GM13976 (cell line): ENCODE data around the gene PGGT1B.

Experiments used
- DNase-seq: peaks from one replicate; pipeline ENCODE4 v3.0.0; 2012; ENCODE audit warnings: low spot score
- in situ Hi-C: fragments of 300-500 bp; cut with MboI; formaldehyde crosslinking; loops from one replicate; pipeline ENCODE4 v1.12.0; 2022; ENCODE audit warnings: low sequenced_read_pairs, mixed read lengths, inconsistent platforms; ENCODE audit not compliant: unreplicated experiment
- TF ChIP-seq, protein P1 (sequence below): IDR thresholded peaks from 2 replicates; pipeline ENCODE4 v1.5.1; 2012; ENCODE audit warnings: borderline replicate concordance, mild to moderate bottlenecking; ENCODE audit not compliant: insufficient read depth; ENCODE audit errors: extremely low read depth, missing control alignments, control extremely low read depth

Gene PGGT1B

DNA sequence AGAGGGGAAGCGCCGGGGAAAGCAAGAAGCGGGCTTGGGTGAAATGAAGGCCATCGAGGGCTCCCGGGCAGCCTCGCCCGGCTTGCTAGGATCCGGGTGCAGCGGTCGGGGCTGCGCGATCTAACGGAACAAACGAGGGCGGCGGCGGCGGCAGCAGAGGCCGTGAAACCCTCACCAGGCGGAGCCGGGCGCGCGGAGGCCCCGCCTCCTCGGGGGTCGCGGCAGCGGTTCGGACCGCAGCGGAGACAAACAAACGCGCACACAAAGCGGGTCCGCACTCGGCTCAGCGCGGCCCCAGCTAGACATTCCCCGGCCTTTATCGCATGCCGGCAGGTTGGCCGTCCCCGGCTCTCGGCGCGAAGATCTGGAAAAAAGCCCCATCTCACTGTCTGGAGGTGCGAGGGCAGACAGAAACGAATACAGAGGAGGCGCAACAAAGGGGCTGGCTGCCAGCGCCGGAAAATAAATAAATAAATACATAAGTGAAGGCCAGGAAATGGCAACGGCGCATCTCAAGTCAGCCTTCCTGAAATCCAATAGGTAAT lies 82.4 kb downstream of the PGGT1B start:
- in situ Hi-C loops: no loop called here
- DNase-seq: peak; percentile 59
- TF ChIP-seq, protein P1, sequence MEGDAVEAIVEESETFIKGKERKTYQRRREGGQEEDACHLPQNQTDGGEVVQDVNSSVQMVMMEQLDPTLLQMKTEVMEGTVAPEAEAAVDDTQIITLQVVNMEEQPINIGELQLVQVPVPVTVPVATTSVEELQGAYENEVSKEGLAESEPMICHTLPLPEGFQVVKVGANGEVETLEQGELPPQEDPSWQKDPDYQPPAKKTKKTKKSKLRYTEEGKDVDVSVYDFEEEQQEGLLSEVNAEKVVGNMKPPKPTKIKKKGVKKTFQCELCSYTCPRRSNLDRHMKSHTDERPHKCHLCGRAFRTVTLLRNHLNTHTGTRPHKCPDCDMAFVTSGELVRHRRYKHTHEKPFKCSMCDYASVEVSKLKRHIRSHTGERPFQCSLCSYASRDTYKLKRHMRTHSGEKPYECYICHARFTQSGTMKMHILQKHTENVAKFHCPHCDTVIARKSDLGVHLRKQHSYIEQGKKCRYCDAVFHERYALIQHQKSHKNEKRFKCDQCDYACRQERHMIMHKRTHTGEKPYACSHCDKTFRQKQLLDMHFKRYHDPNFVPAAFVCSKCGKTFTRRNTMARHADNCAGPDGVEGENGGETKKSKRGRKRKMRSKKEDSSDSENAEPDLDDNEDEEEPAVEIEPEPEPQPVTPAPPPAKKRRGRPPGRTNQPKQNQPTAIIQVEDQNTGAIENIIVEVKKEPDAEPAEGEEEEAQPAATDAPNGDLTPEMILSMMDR: no peak

DNA sequence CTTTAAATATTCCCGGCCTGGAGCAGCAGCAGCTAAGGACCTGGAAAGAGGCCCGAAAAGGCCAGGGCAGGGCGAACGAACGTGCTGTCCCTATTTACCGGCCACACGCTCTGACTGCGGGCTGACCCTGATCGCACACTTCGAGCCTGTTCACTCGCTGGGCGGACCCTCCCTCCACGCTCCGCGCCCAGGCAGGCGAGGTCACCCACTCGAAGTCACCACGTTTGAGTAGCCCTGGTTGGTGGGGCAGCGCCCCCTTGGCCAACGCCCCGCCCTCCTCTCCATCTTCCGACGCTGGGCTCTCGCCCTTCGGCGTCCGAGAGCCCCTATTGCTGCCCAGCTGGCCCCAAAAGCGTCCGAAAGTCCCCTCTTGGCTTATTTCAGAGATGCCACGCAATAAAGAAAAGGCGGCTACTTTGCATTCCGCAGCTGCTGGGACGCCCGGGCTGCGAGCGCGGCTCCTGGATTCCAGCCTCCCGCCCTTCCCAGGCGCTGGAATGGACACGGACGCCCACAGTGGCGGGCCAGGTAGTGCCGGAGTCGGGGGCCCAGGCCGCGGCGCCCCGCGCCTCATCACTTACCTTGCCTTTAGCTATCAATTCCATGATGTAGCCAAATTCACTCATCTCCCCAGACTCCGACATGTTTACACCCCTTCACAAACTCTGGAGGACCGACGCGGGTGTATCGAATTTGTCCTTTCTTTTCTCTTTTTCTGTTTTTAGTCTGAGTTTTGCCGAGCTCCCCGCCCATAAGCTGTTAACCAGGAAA lies 83.1 kb downstream of the PGGT1B start:
- TF ChIP-seq, protein P1: no peak
- in situ Hi-C loops: no loop called here
- peak; percentile 53 for DNase-seq

DNA sequence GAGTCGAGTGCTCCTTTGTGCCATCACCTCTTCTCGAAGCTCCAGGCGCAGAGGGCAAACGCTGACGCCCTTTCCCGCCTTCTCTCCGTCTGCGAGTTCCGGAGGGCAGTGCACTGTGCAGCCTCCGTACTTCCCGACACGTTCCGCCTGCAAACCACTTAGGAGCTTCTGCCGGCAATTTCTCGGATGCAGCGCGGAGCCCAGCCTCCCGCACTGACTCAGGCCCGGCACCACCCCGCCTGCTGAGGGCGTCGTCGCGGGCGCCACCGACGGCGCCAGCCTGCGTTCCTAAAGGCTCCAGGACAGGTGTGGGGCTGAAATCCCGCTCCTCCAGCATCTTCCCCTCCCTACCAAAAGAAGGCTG lies 83.7 kb downstream of the PGGT1B start:
- in situ Hi-C loops: no loop called here
- TF ChIP-seq, protein P1: no peak
- DNase-seq: no peak

DNA sequence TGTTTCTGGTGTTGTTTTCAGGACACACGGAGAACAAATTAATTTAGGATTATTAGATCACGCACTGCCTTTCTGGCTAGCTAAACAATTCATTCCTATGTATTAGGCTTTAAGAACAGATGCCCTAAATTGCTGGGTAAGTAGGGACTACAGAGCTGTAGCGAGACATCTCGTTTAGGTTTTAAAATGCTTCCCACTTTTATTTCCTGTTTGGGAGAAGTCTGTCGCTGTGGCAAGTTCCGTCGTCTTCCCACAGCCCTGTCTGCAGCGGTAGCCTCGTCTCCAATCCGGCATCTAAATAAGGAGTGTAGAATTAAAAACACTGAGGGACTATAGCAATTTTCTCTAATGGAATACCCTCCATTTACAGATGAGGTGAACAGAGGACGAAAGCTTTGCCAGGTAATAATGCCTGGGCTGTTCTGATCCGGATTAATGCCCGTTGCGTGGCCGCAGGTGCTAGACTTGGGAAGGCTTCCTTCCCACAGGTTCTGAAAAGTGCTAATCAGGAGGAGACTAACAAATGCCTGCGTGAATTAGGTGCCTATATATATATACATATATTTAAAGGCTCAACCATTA lies 91.7 kb downstream of the PGGT1B start:
- DNase-seq: no peak
- in situ Hi-C loops: no loop called here
- TF ChIP-seq, protein P1: no peak

DNA sequence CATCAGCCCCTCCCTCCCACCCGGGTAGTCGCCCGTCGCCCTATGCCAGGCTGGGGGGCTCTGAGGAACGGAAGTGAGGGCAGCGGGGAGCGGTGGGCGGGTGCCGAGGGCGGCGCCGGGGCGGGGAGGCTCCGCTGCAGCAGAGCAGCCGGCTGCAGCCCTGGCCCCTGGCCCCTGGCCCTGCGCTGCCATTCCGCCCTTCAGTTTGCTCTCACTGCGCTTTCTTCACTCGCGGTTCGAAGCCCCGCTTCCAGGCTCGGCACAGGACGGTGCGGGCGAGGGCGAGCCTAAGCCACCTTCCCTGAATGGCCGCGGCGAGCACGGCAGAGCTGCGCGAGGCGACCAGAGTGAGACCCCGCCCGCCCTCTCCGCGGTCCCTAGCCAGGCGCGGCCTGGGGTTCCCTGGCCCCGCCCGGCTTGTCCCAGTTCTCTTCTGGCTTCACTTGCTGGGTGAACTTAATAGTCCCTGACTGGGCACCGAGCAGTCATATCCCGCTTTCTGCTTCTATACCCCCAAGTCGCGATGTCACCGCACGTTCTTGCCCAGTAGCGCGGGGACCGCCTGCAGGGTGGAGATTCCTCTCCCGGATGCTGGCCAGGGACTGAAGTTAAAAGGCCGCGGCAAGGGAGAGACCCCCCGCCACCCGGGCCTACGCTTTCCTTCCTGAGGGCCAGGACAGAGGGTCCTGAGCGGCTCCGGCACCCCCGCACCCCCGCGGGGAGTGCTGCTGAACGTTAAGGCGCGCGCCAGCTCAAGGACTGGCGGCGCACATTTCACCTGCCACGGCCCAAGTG lies 92.3 kb downstream of the PGGT1B start:
- peak; percentile 32 for DNase-seq
- in situ Hi-C loops: no loop called here
- TF ChIP-seq, protein P1: no peak

DNA sequence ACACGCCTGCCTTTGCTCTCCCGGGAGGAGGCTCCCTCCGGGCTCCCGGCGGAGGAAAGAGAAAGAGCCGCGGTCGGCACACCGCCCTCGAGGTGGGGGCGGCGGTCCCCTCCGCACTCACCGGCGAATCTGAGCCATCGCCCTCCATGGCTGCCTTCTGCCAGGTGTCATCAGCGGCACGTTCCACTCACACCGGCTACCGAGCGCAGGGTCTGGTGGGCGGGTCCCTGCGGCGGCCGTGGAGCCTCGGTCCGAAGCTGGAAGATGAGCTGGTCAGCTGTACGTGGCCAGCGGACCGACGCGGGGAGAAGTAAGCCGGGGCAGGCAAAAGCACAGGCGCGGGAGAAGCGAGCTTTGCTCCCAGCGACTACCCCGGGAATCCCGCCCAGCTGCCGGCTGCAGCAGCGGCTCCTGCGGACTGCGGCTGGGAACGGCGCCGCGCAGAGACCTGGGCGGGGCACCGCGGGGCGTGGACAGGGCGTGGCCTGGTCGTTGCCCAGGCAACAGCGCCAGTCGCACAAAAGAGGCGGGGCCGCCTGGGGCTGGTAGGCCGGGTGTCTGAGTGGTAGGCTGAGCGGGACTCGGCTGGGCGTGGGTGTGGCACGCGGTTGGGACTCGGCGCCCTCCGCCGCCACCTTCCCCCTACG lies 93.1 kb downstream of the PGGT1B start, which contains the start of gene TRIM36:
TRIM36 (minus strand) TSS at position 422 of the 647 bp plus-strand sequence; CDS start at position 148, 274 bp downstream.
- in situ Hi-C loops: no loop called here
- TF ChIP-seq, protein P1: no peak
- peak; percentile 95 for DNase-seq
